SJCRH30 (cell line): ENCODE results near the gene NLRC5. TPM values are rescaled to one million over a fixed set of nuclear protein-coding genes. Genes with fewer than 3 reads are reported as not detected.

ENCODE experiments used
- total RNA-seq: library from RNA; depleted of rRNA; stranded (reverse); fragments of >200 nt; shearing (Covaris generic); gene quantifications from 2 replicates; pipeline ENCODE4 v1.2.3, GENCODE V29; 2014; rRNA removed

Gene NLRC5
- total RNA-seq, 1 experiment from 2014 or later = 2.9 TPM

Other genes starting within 250 kb of the NLRC5 start
- not detected in 2 replicates for gene SLC12A3, start 124.3 kb upstream of the NLRC5 start, total RNA-seq
- gene HERPUD1, start 57.4 kb upstream of the NLRC5 start, total RNA-seq = 69.5 and 103 TPM in 2 replicates
- gene CETP, start 27.6 kb upstream of the NLRC5 start, total RNA-seq = 0.14 TPM in 1 of 2 replicates, not detected in the other
- gene CPNE2, start 103.0 kb downstream of the NLRC5 start, total RNA-seq = 33.1 and 39.0 TPM in 2 replicates
- gene PSME3IP1, start 196.5 kb downstream of the NLRC5 start, total RNA-seq = 129 and 142 TPM in 2 replicates
- 49.9 and 50.8 TPM in 2 replicates for gene RSPRY1, start 196.8 kb downstream of the NLRC5 start, total RNA-seq